Tibial nerve (tissue), 4 donors: ENCODE measurements around the gene RAB11B.

ENCODE experiments used
- CTCF ChIP-seq, 5 experiments: fragments of 200-600 bp in 3 of 5; fragments of 450-650 bp in 2 of 5; sonication (generic) in 3 of 5; IDR thresholded peaks; one replicate each; pipeline ENCODE4 v1.5.1; 2016 to 2019; ENCODE audit warnings: antibody characterized with exemption in 5 of 5, mild to moderate bottlenecking in 3 of 5, moderate library complexity in 2 of 5
- EP300 ChIP-seq, 2 donors: sonication (generic); formaldehyde crosslinking; IDR thresholded peaks; one replicate each; pipeline ENCODE4 v1.6.1; 2017; ENCODE audit warnings: antibody characterized with exemption in 2 of 2, mild to moderate bottlenecking in 1 of 2
- POLR2A ChIP-seq, 2 donors: fragments of 450-650 bp; IDR thresholded peaks; one replicate each; pipeline ENCODE4 v1.6.1; 2017; ENCODE audit warnings: antibody characterized with exemption in 2 of 2, mild to moderate bottlenecking in 2 of 2, moderate library complexity in 2 of 2

- TF ChIP-seq POLR2A (IDR thresholded peaks at IDR 0.05) (no peak), CTCF (IDR thresholded peaks at IDR 0.05) (no peak), EP300 (IDR thresholded peaks at IDR 0.05) (no peak)
Observed at GRCh38 chr19:8396185-8396562, 6.0 kb downstream of the RAB11B start.
